Measurements from ENCODE around the gene ARHGAP32. TPM values are rescaled to one million over a fixed set of nuclear protein-coding genes. Genes with fewer than 3 reads are reported as not detected.

ARHGAP32 gene
- 10 to 100 TPM in 3 of 4 donors, 1 to 10 TPM in 1; 10.0 to 53.7 (median 34.1) TPM for total RNA-seq

DNA sequence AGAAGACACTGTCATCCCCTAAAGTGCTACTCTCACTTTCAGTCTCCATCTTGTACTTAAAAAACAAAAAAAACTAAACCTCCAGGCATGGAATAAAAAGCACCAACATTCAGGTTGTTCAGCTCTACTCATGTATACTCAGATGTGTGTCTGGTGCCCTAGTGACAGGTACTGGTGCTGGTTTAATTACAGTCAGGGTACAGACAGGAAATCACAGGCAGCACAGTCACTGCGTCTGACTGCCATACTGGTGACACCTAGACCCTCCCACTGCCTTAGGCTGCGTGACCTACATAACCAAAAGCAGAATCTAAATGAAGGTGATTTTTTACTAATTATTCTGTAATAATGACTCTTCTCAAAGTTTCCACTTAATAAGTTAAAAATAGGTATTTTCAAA lies at the start of gene ARHGAP32:
ARHGAP32 (minus strand) TSS at position 176 of the 400 bp plus-strand sequence; CDS start at position 49, 127 bp downstream.
- no peak for DNase-seq
- no peaks in the 10 kb centered on the region for H3K9me3 ChIP-seq
- intact Hi-C loops (cut with DNase I; ENCODE audit: low total_unique reads) = no loop called here
- H3K36me3 ChIP-seq = no peaks in the 10 kb centered on the region
- no peak within 1 kb of the TSS for H3K4me3 ChIP-seq
- H3K27ac ChIP-seq = no peak within 1 kb of the TSS
- no peaks in the 10 kb centered on the region for H3K4me1 ChIP-seq
- no peak for TF ChIP-seq CTCF (IDR thresholded peaks at IDR 0.05)
- TF ChIP-seq POLR2A (IDR thresholded peaks at IDR 0.05) = no peak
- H3K27me3 ChIP-seq = no peaks in the 10 kb centered on the region

DNA sequence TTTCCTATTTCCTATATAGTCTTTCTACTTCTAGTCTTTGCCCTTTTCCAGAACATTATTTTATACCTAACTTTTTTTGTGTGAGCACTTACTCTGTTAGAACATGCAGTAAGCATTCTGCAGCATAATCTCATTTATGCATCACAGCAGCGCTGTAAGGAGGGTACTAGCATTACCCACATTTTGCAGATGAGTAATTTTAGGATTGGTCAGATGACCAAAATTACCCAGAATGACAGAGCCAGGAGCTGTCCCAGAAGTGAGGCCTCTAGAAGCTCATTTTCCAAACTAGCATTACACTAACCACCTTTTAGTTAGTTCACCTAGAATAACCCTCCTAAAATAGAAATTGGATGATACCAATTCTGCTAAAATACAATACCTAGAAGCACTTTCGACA lies 47.1 kb upstream of the ARHGAP32 start:
- TF ChIP-seq POLR2A (IDR thresholded peaks at IDR 0.05) (no peak), CTCF (IDR thresholded peaks at IDR 0.05) (no peak)
- intact Hi-C loops (cut with DNase I; ENCODE audit: low total_unique reads) = no loop called here
- H3K36me3 ChIP-seq = no peaks in the 10 kb centered on the region

GRCh38 chr11:129237880-129238638 lies 45.9 kb upstream of the ARHGAP32 start:
- no peaks in the 10 kb centered on the region for H3K36me3 ChIP-seq
- no peaks in the 10 kb centered on the region for H3K27me3 ChIP-seq
- no peak for DNase-seq
- no peak overlapping the region for H3K27ac ChIP-seq
- H3K4me3 ChIP-seq = no peak overlapping the region
- intact Hi-C loops (cut with DNase I; ENCODE audit: low total_unique reads) = no loop called here
- H3K4me1 ChIP-seq = no peaks in the 10 kb centered on the region
- H3K9me3 ChIP-seq = no peaks in the 10 kb centered on the region
- TF ChIP-seq POLR2A (IDR thresholded peaks at IDR 0.05) (no peak), CTCF (IDR thresholded peaks at IDR 0.05) (no peak)

More for the DNA sequence above, 47.1 kb upstream of the ARHGAP32 start:
- no peaks in the 10 kb centered on the region for H3K27me3 ChIP-seq
- no peak overlapping the region for H3K27ac ChIP-seq
- H3K4me3 ChIP-seq = no peak overlapping the region
- no peak for DNase-seq
- H3K4me1 ChIP-seq = no peaks in the 10 kb centered on the region
- H3K9me3 ChIP-seq = no peaks in the 10 kb centered on the region

- no peaks in the 10 kb centered on the region for H3K9me3 ChIP-seq
- H3K4me1 ChIP-seq = no peaks in the 10 kb centered on the region
- H3K36me3 ChIP-seq = no peaks in the 10 kb centered on the region
- intact Hi-C loops (cut with DNase I; ENCODE audit: low total_unique reads) = no loop called here
- no peak overlapping the region for H3K27ac ChIP-seq
- TF ChIP-seq CTCF (IDR thresholded peaks at IDR 0.05) = no peak
- no peaks in the 10 kb centered on the region for H3K27me3 ChIP-seq
- no peak for DNase-seq
- H3K4me3 ChIP-seq = no peak overlapping the region
These were observed 45.3 kb upstream of the ARHGAP32 start for GRCh38 chr11:129237456-129237855.

DNA sequence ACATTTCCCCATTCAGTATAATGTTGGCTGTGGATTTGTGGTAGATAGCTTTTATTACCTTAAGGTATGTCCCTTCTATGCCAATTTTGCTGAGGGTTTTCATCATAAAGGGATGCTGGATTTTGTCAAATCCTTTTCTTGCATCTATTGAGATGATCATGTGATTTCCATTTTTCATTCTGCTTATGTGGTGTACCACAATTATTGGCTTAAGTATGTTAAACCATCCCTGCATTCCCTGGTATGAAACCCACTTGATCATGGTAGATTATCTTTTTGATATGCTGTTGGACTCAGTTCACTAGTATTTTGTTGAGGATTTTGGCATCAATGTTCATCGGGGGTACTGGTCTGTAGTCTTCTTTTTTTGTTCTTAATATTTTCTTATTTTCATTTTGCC lies 44.7 kb upstream of the ARHGAP32 start:
- Histone ChIP-seq H3K4me3 (no peak overlapping the region), H3K36me3 (no peaks in the 10 kb centered on the region), H3K9me3 (no peaks in the 10 kb centered on the region), H3K27ac (no peak overlapping the region), H3K4me1 (no peaks in the 10 kb centered on the region), H3K27me3 (no peaks in the 10 kb centered on the region)
- TF ChIP-seq POLR2A (IDR thresholded peaks at IDR 0.05) (no peak), CTCF (IDR thresholded peaks at IDR 0.05) (no peak)
- intact Hi-C loops (cut with DNase I; ENCODE audit: low total_unique reads) = no loop called here
- DNase-seq = no peak
